ENCODE measurements around the gene RFTN1. TPM values are rescaled to one million over a fixed set of nuclear protein-coding genes. Genes with fewer than 3 reads are reported as not detected.
A peak's percentile ranks its signal among the peaks of the same experiment; 100 is the strongest.

RFTN1 gene
- polyA plus RNA-seq, 2 donors: 2.1 to 3.7 TPM

DNA sequence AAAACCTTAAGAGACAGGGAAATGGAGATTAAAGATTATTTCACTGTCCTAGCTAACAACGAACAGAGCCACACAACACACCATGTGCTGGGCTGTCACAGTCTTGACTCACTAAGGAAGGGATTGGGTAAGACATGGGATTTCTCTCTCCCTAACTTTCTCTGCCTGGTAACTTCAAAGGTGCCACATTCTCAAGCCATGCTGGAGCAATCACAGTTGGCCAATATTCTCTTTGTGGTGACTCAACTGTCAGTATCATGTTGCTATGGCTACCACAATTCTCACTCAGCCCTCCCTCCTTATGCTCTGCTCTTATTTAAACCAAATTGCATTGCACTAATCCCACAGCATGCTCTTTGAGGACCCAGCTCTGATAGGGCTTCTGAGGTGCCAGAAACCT, 174.5 kb downstream of the RFTN1 start:
- no peak overlapping the region for H3K4me3 ChIP-seq (ENCODE audit: low read depth in 1 of 2, low read length in 2 of 2)
- no peaks in the 10 kb centered on the region for H3K9me3 ChIP-seq (ENCODE audit: control insufficient read depth in 2 of 2, insufficient read depth in 1 of 2, low read depth in 1 of 2, low read length in 1 of 2)
- H3K36me3 ChIP-seq (ENCODE audit: control insufficient read depth in 2 of 2, insufficient read depth in 2 of 2, low read length in 1 of 2): peaks cover 0 to 5% of the 10 kb centered on the region in 2 donors
- 41 to 57% methylated on average over 1 of the region's 1 CpG for WGBS, 2 donors
- H3K4me1 ChIP-seq (ENCODE audit: control insufficient read depth in 2 of 2, insufficient read depth in 2 of 2, low read length in 1 of 2): no peaks in the 10 kb centered on the region
- H3K27me3 ChIP-seq (ENCODE audit: control insufficient read depth in 1 of 2, insufficient read depth in 2 of 2, low read length in 2 of 2): no peaks in the 10 kb centered on the region
- peak overlapping the region in 1 of 2 donors; percentile 13 for H3K27ac ChIP-seq (ENCODE audit: low read depth in 2 of 2, low read length in 1 of 2)

GRCh38 chr3:16337856-16338540, 175.5 kb downstream of the RFTN1 start:
- H3K36me3 ChIP-seq (ENCODE audit: control insufficient read depth in 2 of 2, insufficient read depth in 2 of 2, low read length in 1 of 2): peaks cover 0 to 5% of the 10 kb centered on the region in 2 donors
- H3K4me3 ChIP-seq (ENCODE audit: low read depth in 1 of 2, low read length in 2 of 2): no peak overlapping the region
- no peaks in the 10 kb centered on the region for H3K27me3 ChIP-seq (ENCODE audit: control insufficient read depth in 1 of 2, insufficient read depth in 2 of 2, low read length in 2 of 2)
- no peak overlapping the region for H3K27ac ChIP-seq (ENCODE audit: low read depth in 2 of 2, low read length in 1 of 2)
- WGBS, 2 donors: 78 to 81% methylated on average over 15 of the region's 15 CpGs
- no peaks in the 10 kb centered on the region for H3K4me1 ChIP-seq (ENCODE audit: control insufficient read depth in 2 of 2, insufficient read depth in 2 of 2, low read length in 1 of 2)
- no peaks in the 10 kb centered on the region for H3K9me3 ChIP-seq (ENCODE audit: control insufficient read depth in 2 of 2, insufficient read depth in 1 of 2, low read depth in 1 of 2, low read length in 1 of 2)

- Histone ChIP-seq H3K27ac (ENCODE audit: low read depth in 2 of 2, low read length in 1 of 2) (no peak overlapping the region), H3K9me3 (ENCODE audit: control insufficient read depth in 2 of 2, insufficient read depth in 1 of 2, low read depth in 1 of 2, low read length in 1 of 2) (no peaks in the 10 kb centered on the region)
- WGBS, 2 donors: 89 to 92% methylated on average over 6 of the region's 6 CpGs
Observed at GRCh38 chr3:16336825-16337224, 176.7 kb downstream of the RFTN1 start.

DNA sequence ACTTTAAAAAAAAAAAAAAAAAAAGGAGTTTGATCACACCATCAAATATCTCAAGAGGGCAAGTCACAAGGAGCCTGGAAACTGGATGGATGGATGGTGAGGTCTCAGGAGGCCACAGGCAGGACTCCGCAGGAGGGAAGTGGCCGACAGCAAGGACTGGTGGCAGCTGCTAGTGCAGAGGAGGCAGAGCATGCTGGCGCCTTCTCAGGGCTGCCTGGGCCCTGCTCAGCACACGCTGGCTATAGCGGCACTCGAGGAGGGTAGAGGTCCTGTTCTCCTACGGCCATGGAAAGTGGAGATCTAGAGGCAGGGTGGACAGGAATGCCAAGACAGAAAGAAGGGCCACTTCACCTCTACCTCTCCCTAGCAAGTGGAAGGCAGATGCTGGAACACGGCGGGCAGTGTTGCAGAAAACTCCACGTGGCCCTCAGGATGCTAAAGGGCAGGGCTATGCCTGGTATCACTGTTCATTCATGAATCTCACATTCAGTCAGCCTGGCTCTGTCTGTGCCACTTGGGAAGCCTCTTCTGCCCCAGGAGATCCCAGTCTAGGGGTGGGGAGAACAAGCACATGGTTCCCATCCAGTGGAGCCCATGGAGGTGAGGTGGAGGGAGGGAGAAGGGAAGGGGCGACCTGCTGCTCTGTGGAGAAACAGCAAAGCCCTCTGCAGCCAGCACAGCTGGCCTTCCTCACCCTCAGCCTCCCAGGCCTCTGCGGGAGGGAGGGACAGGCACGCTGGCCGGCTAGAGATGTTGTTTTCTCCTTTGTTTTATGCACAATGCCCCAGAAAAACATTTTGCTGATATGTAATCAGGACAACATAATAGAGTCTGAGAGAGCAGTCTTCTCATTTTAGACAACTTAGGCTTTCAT, 177.5 kb downstream of the RFTN1 start:
- no peak overlapping the region for H3K4me3 ChIP-seq (ENCODE audit: low read depth in 1 of 2, low read length in 2 of 2)
- peaks cover 0 to 5% of the 10 kb centered on the region in 2 donors for H3K36me3 ChIP-seq (ENCODE audit: control insufficient read depth in 2 of 2, insufficient read depth in 2 of 2, low read length in 1 of 2)
- no peaks in the 10 kb centered on the region for H3K4me1 ChIP-seq (ENCODE audit: control insufficient read depth in 2 of 2, insufficient read depth in 2 of 2, low read length in 1 of 2)
- H3K27me3 ChIP-seq (ENCODE audit: control insufficient read depth in 1 of 2, insufficient read depth in 2 of 2, low read length in 2 of 2): no peaks in the 10 kb centered on the region
- 84 to 86% methylated on average over 14 of the region's 14 CpGs for WGBS, 2 donors
- no peaks in the 10 kb centered on the region for H3K9me3 ChIP-seq (ENCODE audit: control insufficient read depth in 2 of 2, insufficient read depth in 1 of 2, low read depth in 1 of 2, low read length in 1 of 2)
- H3K27ac ChIP-seq (ENCODE audit: low read depth in 2 of 2, low read length in 1 of 2): peak overlapping the region; percentile 6 to 26

More at GRCh38 chr3:16336825-16337224, 176.7 kb downstream of the RFTN1 start:
- no peaks in the 10 kb centered on the region for H3K27me3 ChIP-seq (ENCODE audit: control insufficient read depth in 1 of 2, insufficient read depth in 2 of 2, low read length in 2 of 2)
- peaks cover 0 to 5% of the 10 kb centered on the region in 2 donors for H3K36me3 ChIP-seq (ENCODE audit: control insufficient read depth in 2 of 2, insufficient read depth in 2 of 2, low read length in 1 of 2)
- H3K4me3 ChIP-seq (ENCODE audit: low read depth in 1 of 2, low read length in 2 of 2): no peak overlapping the region
- H3K4me1 ChIP-seq (ENCODE audit: control insufficient read depth in 2 of 2, insufficient read depth in 2 of 2, low read length in 1 of 2): no peaks in the 10 kb centered on the region

- Histone ChIP-seq H3K27ac (ENCODE audit: low read depth in 2 of 2, low read length in 1 of 2) (peak overlapping the region in 1 of 2 donors; percentile 18), H3K36me3 (ENCODE audit: control insufficient read depth in 2 of 2, insufficient read depth in 2 of 2, low read length in 1 of 2) (peaks cover 0 to 5% of the 10 kb centered on the region in 2 donors), H3K4me3 (ENCODE audit: low read depth in 1 of 2, low read length in 2 of 2) (no peak overlapping the region), H3K4me1 (ENCODE audit: control insufficient read depth in 2 of 2, insufficient read depth in 2 of 2, low read length in 1 of 2) (no peaks in the 10 kb centered on the region), H3K27me3 (ENCODE audit: control insufficient read depth in 1 of 2, insufficient read depth in 2 of 2, low read length in 2 of 2) (no peaks in the 10 kb centered on the region), H3K9me3 (ENCODE audit: control insufficient read depth in 2 of 2, insufficient read depth in 1 of 2, low read depth in 1 of 2, low read length in 1 of 2) (no peaks in the 10 kb centered on the region)
- WGBS, 2 donors: 77 to 81% methylated on average over 5 of the region's 5 CpGs
Observed at GRCh38 chr3:16335333-16335732, 178.2 kb downstream of the RFTN1 start.

DNA sequence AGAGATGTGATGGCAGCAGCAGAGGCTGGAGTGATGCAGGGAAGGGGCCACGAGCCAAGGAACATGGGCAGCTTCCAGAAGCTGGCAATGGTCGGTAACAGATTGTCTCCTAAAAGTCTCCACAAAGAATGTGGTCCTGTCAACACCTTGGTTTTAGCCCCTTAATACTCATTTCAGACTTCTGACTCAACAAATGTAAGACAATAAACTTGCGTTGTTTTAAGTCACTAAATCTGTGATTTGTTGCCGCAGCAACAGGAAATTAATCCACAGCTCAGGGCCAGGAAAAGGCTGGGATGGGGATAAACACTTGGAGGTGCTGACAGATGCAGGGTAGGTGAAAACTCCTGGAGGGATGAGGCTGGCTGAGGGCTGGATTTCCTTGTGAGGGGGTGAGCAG, 178.6 kb downstream of the RFTN1 start:
- WGBS, 2 donors: 61 to 70% methylated on average over 4 of the region's 4 CpGs

GRCh38 chr3:16332904-16333426, 180.5 kb downstream of the RFTN1 start:
- no peaks in the 10 kb centered on the region for H3K9me3 ChIP-seq (ENCODE audit: control insufficient read depth in 2 of 2, insufficient read depth in 1 of 2, low read depth in 1 of 2, low read length in 1 of 2)
- peaks cover 0 to 5% of the 10 kb centered on the region in 2 donors for H3K36me3 ChIP-seq (ENCODE audit: control insufficient read depth in 2 of 2, insufficient read depth in 2 of 2, low read length in 1 of 2)
- H3K27me3 ChIP-seq (ENCODE audit: control insufficient read depth in 1 of 2, insufficient read depth in 2 of 2, low read length in 2 of 2): no peaks in the 10 kb centered on the region
- 82 to 88% methylated on average over 1 of the region's 1 CpG for WGBS, 2 donors
- H3K4me1 ChIP-seq (ENCODE audit: control insufficient read depth in 2 of 2, insufficient read depth in 2 of 2, low read length in 1 of 2): peaks cover 0 to 2% of the 10 kb centered on the region in 2 donors
- H3K27ac ChIP-seq (ENCODE audit: low read depth in 2 of 2, low read length in 1 of 2): no peak overlapping the region
- H3K4me3 ChIP-seq (ENCODE audit: low read depth in 1 of 2, low read length in 2 of 2): no peak overlapping the region

More for the DNA sequence above, 178.6 kb downstream of the RFTN1 start:
- Histone ChIP-seq H3K36me3 (ENCODE audit: control insufficient read depth in 2 of 2, insufficient read depth in 2 of 2, low read length in 1 of 2) (peaks cover 0 to 5% of the 10 kb centered on the region in 2 donors), H3K27ac (ENCODE audit: low read depth in 2 of 2, low read length in 1 of 2) (peak overlapping the region in 1 of 2 donors; percentile 18), H3K9me3 (ENCODE audit: control insufficient read depth in 2 of 2, insufficient read depth in 1 of 2, low read depth in 1 of 2, low read length in 1 of 2) (no peaks in the 10 kb centered on the region), H3K4me1 (ENCODE audit: control insufficient read depth in 2 of 2, insufficient read depth in 2 of 2, low read length in 1 of 2) (no peaks in the 10 kb centered on the region), H3K4me3 (ENCODE audit: low read depth in 1 of 2, low read length in 2 of 2) (no peak overlapping the region), H3K27me3 (ENCODE audit: control insufficient read depth in 1 of 2, insufficient read depth in 2 of 2, low read length in 2 of 2) (no peaks in the 10 kb centered on the region)

DNA sequence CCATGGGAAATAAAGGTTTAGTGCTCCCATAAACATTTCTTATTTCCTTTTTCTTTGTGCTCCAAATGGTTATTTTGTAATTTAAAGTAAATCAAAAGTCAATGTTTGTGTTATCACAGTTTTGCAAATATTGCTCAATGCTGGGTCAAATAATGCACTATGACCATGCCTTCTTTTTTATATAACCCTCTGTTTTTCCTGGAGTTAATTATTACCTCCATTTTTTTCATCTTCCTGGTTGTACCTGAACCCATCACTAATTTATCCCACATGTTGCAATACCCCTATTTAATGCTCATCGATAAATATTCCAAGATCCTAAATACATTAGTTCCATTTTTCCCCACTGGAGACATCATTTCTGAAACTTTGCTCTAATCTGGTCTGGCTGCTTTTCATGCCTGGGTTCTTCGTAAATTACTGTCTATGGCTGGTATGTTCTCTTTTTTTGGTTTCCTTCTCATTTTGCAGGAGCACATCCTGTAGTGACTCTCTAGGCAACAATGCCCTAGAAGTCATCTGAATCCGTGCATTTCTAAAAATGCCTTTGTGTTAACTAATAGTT, 182.1 kb downstream of the RFTN1 start:
- peaks cover 3 to 4% of the 10 kb centered on the region in 2 donors for H3K4me1 ChIP-seq (ENCODE audit: control insufficient read depth in 2 of 2, insufficient read depth in 2 of 2, low read length in 1 of 2)
- H3K36me3 ChIP-seq (ENCODE audit: control insufficient read depth in 2 of 2, insufficient read depth in 2 of 2, low read length in 1 of 2): peaks cover 0 to 5% of the 10 kb centered on the region in 2 donors
- H3K27ac ChIP-seq (ENCODE audit: low read depth in 2 of 2, low read length in 1 of 2): no peak overlapping the region
- no peaks in the 10 kb centered on the region for H3K27me3 ChIP-seq (ENCODE audit: control insufficient read depth in 1 of 2, insufficient read depth in 2 of 2, low read length in 2 of 2)
- no peak overlapping the region for H3K4me3 ChIP-seq (ENCODE audit: low read depth in 1 of 2, low read length in 2 of 2)
- 92 to 97% methylated on average over 3 of the region's 3 CpGs for WGBS, 2 donors
- H3K9me3 ChIP-seq (ENCODE audit: control insufficient read depth in 2 of 2, insufficient read depth in 1 of 2, low read depth in 1 of 2, low read length in 1 of 2): no peaks in the 10 kb centered on the region

- H3K4me3 ChIP-seq (ENCODE audit: low read depth in 1 of 2, low read length in 2 of 2): no peak overlapping the region
- no peaks in the 10 kb centered on the region for H3K9me3 ChIP-seq (ENCODE audit: control insufficient read depth in 2 of 2, insufficient read depth in 1 of 2, low read depth in 1 of 2, low read length in 1 of 2)
- peaks cover 0 to 3% of the 10 kb centered on the region in 2 donors for H3K36me3 ChIP-seq (ENCODE audit: control insufficient read depth in 2 of 2, insufficient read depth in 2 of 2, low read length in 1 of 2)
- H3K27ac ChIP-seq (ENCODE audit: low read depth in 2 of 2, low read length in 1 of 2): no peak overlapping the region
- WGBS, 2 donors: 90 to 93% methylated on average over 4 of the region's 4 CpGs
- H3K27me3 ChIP-seq (ENCODE audit: control insufficient read depth in 1 of 2, insufficient read depth in 2 of 2, low read length in 2 of 2): no peaks in the 10 kb centered on the region
- H3K4me1 ChIP-seq (ENCODE audit: control insufficient read depth in 2 of 2, insufficient read depth in 2 of 2, low read length in 1 of 2): peaks cover 3 to 4% of the 10 kb centered on the region in 2 donors
Observed at GRCh38 chr3:16330351-16330750, 183.1 kb downstream of the RFTN1 start.
